DMS153 treated with DMSO at 0.1 percent for 48 hours (cell line): ENCODE data around the gene ADRA2C.

Source experiments
- DNase-seq: peaks from one replicate; lab custom pipeline; 2025; ENCODE audit not compliant: unreplicated experiment; lab: John Stamatoyannopoulos, UW

ADRA2C gene

DNA sequence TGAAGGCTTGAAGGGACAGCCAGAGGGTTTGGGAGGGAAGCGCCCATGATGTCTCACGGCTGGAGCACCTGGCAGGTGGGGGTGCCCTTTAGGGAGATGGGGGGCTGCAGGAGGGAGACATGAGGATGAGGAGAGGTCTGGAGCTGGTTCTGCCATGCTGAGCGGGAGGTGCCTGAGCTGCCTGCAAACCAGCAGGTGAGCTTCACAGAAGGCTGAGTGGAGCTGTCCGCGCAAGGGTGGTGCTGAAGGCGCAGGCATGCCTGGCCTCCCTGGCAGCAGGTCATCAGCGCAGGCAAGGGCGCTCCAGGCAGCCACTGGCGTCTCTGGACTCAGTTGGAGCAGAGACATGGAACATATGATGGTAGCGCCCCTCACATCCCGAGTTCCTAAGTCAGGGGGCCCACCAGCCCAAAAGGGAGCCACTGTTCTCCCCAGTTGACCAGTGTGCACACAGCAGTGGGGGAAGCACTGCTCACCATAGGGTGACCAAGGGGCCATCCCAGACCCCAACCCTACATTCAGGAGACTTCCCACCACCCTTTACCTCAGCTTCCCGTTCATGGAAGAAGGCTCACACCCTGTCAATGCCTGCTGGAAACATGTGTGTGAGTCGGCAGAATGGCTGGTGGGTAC, 25.8 kb downstream of the ADRA2C start:
- DNase-seq: no peak

- no peak for DNase-seq
These were observed 26.6 kb downstream of the ADRA2C start for GRCh38 chr4:3792813-3793212.

- no peak for DNase-seq
These were observed 27.4 kb downstream of the ADRA2C start for GRCh38 chr4:3793545-3793944.

- no peak for DNase-seq
These were observed 30.8 kb downstream of the ADRA2C start for GRCh38 chr4:3796960-3797359.

DNA sequence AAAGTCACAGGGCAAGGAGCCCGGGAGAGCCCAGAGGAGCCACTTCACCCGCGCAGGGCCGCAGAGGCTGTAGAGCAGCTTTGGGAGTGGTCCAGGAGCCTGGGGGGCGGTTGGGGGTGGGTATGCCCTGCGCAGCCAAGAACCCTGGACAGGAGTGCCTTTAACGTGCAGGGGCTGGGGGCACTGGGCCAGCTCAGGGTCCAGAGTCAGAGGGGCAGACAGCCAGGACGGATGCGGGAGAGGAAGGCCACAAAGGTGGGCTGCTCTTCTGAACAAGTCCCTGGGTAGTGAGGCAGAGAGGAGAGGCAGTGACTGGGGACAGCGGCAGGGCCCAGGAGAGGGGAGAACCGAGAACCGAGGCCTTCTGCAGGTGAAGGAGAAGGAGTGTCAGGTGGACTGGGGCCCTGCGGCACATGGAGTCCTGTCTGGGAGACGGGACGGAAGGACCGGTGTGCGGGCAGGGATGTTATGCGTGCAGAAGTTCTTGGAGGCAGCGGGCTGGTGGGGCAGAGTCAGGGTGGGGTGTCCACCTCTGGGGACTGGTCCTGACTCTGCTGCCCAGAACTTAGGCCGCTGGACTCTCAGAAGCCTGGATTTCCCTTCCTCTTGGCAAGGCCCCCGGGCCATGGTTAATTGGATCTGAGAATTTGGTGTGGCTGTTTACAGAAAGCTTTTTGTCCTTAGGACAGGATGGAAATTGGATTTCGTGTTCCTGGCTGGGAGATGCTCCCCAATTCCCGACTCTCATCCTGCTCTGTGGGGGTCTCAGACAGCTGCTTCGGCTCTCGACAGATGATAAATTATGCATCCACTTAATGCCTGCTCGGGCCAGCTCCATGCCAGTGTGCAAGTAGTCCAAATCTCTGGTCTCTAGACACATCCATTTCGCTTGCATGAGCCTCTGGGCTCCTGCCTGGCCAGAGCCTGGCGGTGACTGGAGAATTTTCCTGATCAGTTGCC, 31.9 kb downstream of the ADRA2C start:
- DNase-seq: no peak

GRCh38 chr4:3799496-3799895, 33.3 kb downstream of the ADRA2C start:
- DNase-seq: no peak

- DNase-seq: no peak
These were observed 34.2 kb downstream of the ADRA2C start for GRCh38 chr4:3800351-3800750.

GRCh38 chr4:3801521-3801920, 35.3 kb downstream of the ADRA2C start:
- DNase-seq: no peak

DNA sequence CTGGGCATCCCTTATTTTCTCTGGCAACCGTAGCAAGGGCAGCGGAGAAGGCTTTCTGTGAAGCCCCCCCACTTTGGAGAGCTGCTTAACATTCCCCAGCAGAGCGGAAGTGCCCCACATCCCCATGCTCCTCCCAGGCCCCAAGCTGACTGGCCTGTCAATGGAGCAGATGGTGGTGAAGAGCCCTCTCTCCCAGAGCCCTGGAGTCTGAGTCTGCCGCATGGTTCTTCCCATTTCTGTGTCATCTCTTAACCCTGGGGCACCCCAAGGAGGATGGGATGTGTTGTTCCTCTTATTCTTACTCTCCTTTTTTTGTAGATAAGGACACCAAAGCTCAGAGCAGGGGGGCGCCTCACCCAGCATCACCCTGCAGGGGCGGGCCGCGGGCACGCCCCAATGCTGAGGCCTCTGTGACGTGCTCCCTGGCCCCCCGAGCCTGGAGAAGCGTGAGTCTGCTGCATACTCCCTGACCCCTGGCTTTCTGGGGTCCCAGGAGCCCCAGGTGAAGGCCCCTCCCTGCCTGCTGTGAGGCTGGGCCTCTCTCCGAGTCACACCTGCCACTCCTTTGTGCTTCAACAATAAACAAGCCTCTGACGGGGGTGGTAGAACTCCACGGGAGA, 35.9 kb downstream of the ADRA2C start:
- DNase-seq: no peak

DNA sequence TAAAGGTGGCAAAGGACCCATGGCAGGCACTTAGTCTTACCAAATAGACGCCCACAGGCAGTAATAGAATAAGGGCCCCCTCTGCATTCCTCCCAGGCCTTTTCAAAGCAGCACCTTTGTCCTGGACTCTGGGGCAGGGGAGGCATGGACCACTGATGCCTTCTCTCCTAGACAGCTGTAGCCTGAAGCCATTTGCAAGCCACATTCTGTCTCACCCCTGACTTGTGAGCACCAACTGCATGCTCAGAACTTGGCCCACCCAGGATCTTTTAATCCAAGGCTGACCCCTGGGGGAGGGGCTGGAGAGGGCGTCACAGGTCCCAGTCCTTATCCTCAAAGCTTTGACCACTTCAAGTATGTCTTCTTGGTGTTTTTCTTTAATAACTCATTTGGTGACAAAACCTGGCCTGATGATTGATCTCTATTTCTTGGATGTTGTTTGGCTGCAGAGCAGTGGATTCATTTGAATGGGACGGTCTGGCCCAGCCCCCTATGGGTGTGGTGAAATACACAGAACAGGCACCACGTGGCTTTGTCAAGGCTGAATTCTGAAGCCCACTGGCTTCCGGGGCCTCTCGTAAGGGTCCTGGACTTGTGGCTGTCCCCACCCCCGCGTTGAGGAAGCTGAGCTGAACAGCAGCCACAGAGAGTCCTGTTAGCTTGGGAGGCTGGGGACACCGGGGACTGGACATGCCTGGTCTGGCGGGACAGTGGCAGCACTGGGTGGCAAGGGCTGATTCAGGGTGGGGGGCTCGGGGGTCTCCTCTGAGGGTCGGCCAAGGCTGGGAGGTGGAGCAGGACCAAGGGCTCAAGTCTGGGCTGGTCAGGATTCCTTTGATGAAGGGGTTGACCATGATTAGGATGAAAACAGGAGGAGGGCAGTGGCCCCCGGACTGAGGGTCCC, 36.6 kb downstream of the ADRA2C start:
- DNase-seq: no peak

DNA sequence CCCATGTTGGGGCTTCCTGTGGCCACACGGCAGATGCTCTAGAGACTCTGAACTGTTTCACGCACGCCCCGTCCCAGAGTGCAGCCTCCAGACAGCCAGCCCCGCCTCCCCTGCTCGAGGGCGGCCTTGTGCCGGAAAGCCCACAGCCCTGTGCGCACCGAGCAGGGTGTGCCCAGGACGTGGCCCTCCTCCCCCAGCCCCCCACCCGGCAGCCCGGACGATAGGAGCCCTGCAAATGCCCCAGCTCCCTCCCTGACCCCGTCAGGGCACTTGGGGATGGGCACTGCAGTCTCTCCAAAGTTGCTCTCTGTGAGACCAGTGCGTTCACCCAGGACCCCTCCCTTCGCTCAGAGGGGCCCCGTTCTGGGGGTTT, 37.3 kb downstream of the ADRA2C start:
- no peak for DNase-seq

GRCh38 chr4:3803946-3804345, 37.8 kb downstream of the ADRA2C start:
- DNase-seq: no peak

- no peak for DNase-seq
These were observed 38.8 kb downstream of the ADRA2C start for GRCh38 chr4:3805026-3805425.

DNA sequence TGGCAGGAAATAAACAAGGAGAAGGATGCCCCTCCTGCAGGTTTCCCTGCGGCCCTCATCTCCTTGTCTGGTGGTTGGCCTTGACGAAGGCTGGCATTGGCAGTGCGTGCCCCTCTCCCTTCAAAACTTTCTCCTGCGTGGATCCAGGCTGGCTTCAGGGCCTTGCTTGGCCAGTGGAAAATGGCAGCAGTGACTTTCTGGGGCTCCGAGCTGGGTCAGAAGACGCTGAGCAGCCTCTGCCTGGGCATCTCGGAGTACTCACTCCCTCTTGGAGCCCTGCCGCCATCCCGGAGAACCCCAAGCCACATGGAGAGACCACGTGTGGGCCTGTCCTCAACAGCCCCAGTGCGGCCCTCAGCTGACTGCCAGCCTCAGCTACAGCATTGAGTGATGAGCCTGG, 39.5 kb downstream of the ADRA2C start:
- DNase-seq: no peak

DNA sequence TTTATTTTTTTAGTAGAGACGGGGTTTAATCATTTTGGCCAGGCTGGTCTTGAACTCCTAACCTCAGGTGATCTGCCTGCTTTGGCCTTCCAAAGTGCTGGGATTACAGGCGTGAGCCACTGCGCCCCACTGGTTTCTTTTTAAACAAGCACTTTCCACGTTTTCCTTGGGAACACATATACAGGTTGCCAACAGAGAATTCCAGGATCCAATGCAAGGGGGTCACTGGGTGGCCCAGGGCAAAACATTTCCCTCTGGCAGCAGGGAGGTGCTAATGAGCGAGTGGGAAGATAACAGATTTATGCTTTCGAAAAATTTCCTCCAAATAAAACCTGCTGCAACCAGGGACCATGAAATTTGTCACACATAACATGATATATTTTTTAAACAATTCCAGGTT, 41.1 kb downstream of the ADRA2C start:
- no peak for DNase-seq

DNA sequence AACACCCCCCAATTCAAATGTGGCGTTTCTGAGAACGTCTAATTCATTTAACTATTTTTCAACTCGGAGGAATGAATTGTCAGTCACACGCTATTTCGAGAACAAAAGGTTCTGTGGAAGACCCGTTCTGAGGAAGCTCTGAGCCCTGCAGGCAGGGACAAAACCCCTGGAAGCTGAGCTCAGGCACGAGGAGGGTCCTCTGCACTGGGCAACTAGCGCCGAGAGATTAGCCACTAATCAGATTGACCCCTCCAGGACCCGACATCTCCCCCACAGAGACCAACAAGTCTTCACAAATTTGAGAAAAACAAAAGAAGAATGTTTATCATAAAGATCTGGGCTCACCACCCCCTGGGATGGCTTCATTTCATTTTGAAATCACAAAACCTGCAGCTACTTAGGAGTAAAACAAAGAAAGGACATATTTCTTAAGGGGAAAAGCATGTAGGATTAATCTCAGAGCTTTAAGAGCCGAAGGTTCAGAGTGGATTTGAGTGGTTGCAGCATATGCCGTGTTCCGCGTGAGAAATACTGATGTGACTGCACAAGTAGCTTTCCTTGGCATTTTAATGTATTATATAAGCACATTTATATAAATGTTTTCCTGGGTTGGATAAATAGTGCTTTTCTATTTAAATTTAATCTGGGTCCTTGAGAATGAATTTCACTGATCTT, 41.8 kb downstream of the ADRA2C start:
- DNase-seq: no peak

GRCh38 chr4:3808597-3808996, 42.4 kb downstream of the ADRA2C start:
- DNase-seq: no peak

DNA sequence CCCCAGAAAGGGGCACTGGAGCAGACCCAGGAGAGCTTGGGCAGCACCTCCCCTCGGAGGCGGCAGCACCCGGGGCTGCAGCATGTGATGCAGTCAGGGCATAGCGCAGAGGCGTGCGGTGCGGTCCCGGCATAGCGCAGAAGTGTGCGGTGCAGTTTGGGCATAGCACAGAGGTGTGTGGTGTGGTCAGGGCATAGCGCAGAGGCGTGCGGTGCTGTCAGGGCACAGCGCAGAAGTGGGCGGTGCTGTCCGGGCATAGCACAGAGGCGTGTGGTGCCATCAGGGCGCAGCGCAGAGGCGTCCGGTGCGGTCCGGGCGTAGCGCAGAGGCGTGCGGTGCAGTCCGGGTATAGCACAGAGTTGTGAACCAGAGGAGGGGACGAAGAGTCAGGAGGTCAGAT, 42.8 kb downstream of the ADRA2C start:
- DNase-seq: no peak

DNA sequence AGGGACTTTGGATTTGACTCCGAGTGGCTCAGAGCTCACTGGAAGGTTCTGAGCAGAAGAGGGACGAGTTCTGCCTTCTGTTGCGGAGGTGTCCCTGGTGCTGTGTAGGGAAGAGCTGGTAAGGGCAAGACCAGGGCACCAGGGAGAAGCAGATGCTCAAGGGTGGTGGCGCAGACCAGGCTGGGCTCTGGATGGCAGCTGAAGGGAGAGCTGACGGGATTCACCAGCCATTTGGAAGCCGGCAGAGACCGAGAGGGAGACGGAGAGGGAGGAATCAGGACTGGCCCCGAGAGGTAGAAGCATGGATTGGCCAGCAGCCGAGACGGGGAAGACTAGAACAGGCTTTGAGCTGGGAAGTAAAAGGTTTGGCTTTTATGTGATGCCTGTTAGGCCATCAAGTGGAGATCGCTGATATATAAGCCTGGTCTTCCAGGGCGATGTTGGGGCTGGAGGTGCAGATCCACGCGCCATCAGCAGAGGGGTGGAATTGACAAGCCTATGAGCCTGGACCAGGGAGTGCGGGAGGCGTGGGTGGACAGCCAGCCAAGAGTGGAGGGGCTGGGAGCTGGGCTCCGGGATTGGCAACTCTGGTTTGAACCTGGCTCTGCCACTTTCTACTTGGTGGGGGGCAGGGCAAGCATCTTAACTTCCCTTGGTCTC, 43.4 kb downstream of the ADRA2C start:
- DNase-seq: no peak

GRCh38 chr4:3810111-3810680, 44.0 kb downstream of the ADRA2C start:
- no peak for DNase-seq
